ENCODE data around the gene SLC44A1.

SLC44A1 gene

GRCh38 chr9:105443121-105443520, 198.7 kb downstream of the SLC44A1 start:
- no peak for DNase-seq (ENCODE audit: low spot score)
- no peak for TF ChIP-seq CTCF (IDR thresholded peaks at IDR 0.05; ENCODE audit: extremely low read depth, missing control alignments)

- no peak for TF ChIP-seq CTCF (IDR thresholded peaks at IDR 0.05; ENCODE audit: extremely low read depth, missing control alignments)
- DNase-seq (ENCODE audit: low spot score), result no peak
Observed at GRCh38 chr9:105444130-105444529, 199.7 kb downstream of the SLC44A1 start.

GRCh38 chr9:105445203-105445881, 200.9 kb downstream of the SLC44A1 start:
- TF ChIP-seq CTCF (IDR thresholded peaks at IDR 0.05; ENCODE audit: extremely low read depth, missing control alignments), result no peak
- no peak for DNase-seq (ENCODE audit: low spot score)

- no peak for DNase-seq (ENCODE audit: low spot score)
Observed at GRCh38 chr9:105447386-105447813, 202.9 kb downstream of the SLC44A1 start.

GRCh38 chr9:105447814-105448812, 203.7 kb downstream of the SLC44A1 start, which contains the start of gene FSD1L:
Gene FSD1L (plus strand): TSS chr9:105448034. CDS start chr9:105448221, 187 bp downstream.
- peak; percentile 94 for DNase-seq (ENCODE audit: low spot score)

More at GRCh38 chr9:105447386-105447813, 202.9 kb downstream of the SLC44A1 start:
- TF ChIP-seq CTCF (IDR thresholded peaks at IDR 0.05; ENCODE audit: extremely low read depth, missing control alignments), result no peak

GRCh38 chr9:105449081-105449480, 204.6 kb downstream of the SLC44A1 start:
- no peak for DNase-seq (ENCODE audit: low spot score)
- no peak for TF ChIP-seq CTCF (IDR thresholded peaks at IDR 0.05; ENCODE audit: extremely low read depth, missing control alignments)

More at GRCh38 chr9:105447814-105448812, 203.7 kb downstream of the SLC44A1 start, which contains the start of gene FSD1L:
- TF ChIP-seq CTCF (IDR thresholded peaks at IDR 0.05; ENCODE audit: extremely low read depth, missing control alignments), result peak; percentile 36

GRCh38 chr9:105452185-105452584, 207.7 kb downstream of the SLC44A1 start:
- DNase-seq (ENCODE audit: low spot score), result no peak
- no peak for TF ChIP-seq CTCF (IDR thresholded peaks at IDR 0.05; ENCODE audit: extremely low read depth, missing control alignments)
